NCI-H2029 treated with DMSO at 0.1 percent for 48 hours (cell line): ENCODE results near the gene NRF1.

ENCODE experiments used
- DNase-seq: peaks from one replicate; lab custom pipeline; 2025; lab: John Stamatoyannopoulos, UW

The NRF1 gene

DNA sequence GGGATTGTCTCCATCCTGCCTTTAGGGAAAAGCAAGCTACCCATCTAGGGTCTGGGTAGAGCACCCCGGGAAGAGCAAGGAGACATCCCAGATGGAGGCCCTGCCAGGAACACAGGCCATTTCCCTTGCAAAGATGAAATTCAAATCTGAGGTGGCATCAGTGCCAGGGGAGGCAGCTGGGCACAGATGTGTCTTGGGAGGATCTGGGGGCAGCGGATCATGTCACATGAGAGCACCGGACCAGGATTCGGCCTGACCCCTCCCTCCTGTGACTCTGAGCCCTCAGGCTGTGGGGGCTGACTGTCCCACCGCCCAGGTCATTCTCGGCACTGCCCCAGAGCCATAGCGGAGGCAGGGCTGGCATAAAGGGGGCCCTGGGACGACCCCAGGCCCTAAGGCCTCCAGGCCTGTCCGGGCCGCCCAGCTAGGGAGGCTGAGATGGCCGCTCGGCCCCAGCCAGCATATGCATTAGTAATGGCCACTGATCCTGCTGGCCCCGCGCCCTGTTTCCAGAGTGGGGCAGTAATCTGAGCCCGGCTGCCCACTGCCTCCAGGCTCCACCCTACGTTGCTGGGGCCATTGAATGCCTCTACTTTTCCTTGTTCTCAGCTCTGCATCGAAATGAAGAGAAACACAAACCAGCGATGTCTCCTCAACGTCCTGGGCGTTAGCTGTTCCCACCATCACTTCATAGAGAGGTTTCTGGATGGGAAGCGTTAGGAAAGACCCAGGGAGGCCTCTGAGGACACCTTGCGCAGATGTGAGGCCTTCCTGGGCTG, 192.8 kb downstream of the NRF1 start:
- no peak for DNase-seq

- DNase-seq, result no peak
Observed at GRCh38 chr7:129804890-129805719, 193.6 kb downstream of the NRF1 start.
